Measurements from ENCODE around the gene BHLHE23.

Gene BHLHE23

GRCh38 chr20:63048516-63049190 lies 41.9 kb upstream of the BHLHE23 start:
- ChIA-PET CTCF (interaction anchor here (0.7 to 1.5 kb wide), 2 partner anchors 39 to 95 kb away, joined by 3 to 6 read pairs; no protein-coding TSS in a partner anchor), POLR2A (ENCODE audit: low non-redundant PET) (no interaction called here)
- H3K27ac ChIP-seq: no peak overlapping the region
- no peak for DNase-seq (ENCODE audit: low spot score)
- TF ChIP-seq, protein P1, sequence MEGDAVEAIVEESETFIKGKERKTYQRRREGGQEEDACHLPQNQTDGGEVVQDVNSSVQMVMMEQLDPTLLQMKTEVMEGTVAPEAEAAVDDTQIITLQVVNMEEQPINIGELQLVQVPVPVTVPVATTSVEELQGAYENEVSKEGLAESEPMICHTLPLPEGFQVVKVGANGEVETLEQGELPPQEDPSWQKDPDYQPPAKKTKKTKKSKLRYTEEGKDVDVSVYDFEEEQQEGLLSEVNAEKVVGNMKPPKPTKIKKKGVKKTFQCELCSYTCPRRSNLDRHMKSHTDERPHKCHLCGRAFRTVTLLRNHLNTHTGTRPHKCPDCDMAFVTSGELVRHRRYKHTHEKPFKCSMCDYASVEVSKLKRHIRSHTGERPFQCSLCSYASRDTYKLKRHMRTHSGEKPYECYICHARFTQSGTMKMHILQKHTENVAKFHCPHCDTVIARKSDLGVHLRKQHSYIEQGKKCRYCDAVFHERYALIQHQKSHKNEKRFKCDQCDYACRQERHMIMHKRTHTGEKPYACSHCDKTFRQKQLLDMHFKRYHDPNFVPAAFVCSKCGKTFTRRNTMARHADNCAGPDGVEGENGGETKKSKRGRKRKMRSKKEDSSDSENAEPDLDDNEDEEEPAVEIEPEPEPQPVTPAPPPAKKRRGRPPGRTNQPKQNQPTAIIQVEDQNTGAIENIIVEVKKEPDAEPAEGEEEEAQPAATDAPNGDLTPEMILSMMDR (conservative IDR thresholded peaks at IDR 0.05; ENCODE audit: low read depth): no peak

GRCh38 chr20:63047946-63048345 lies 41.2 kb upstream of the BHLHE23 start:
- POLR2A ChIA-PET (ENCODE audit: low non-redundant PET): no interaction called here
- H3K27ac ChIP-seq: no peak overlapping the region
- TF ChIP-seq, protein P1 (conservative IDR thresholded peaks at IDR 0.05; ENCODE audit: low read depth): no peak
- DNase-seq (ENCODE audit: low spot score): no peak
- CTCF ChIA-PET: interaction anchor here (0.7 to 1.5 kb wide), 3 partner anchors 8 to 94 kb away, joined by 3 to 6 read pairs (median 3); no protein-coding TSS in a partner anchor

- no peak for DNase-seq (ENCODE audit: low spot score)
- ChIA-PET POLR2A (ENCODE audit: low non-redundant PET) (no interaction called here), CTCF (interaction anchor here (0.6 to 1.8 kb wide), 4 partner anchors 8 to 793 kb away, joined by 3 to 7 read pairs (median 4); no protein-coding TSS in a partner anchor)
- TF ChIP-seq, protein P1 (conservative IDR thresholded peaks at IDR 0.05; ENCODE audit: low read depth): no peak
- no peak overlapping the region for H3K27ac ChIP-seq
These were observed 40.5 kb upstream of the BHLHE23 start for GRCh38 chr20:63047267-63047666.

DNA sequence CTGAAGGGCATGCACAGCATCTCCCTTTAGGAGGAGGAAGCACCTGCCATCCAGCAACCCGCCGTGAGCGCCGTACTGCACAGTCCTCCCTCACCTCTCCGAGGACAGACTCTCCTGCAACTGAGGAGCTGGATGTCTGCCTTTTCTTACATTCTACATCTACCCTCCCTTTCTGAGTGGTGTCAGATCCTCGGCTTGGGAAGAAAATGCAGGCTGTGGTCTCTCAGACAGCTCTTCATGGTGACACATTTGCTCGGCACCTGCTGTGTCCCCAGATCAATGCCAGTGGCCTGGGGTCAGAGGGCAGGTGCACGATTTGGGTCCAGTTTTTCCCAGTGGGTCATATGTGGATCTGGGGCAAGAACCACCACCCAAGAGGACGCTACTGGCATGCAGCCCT lies 40.1 kb upstream of the BHLHE23 start:
- TF ChIP-seq, protein P1 (conservative IDR thresholded peaks at IDR 0.05; ENCODE audit: low read depth): no peak
- ChIA-PET POLR2A (ENCODE audit: low non-redundant PET) (no interaction called here), CTCF (interaction anchor here (0.6 to 1.8 kb wide), 5 partner anchors 9 to 957 kb away, joined by 3 to 7 read pairs (median 4); no protein-coding TSS in a partner anchor)
- DNase-seq (ENCODE audit: low spot score): no peak
- H3K27ac ChIP-seq: no peak overlapping the region

GRCh38 chr20:63045991-63046390 lies 39.2 kb upstream of the BHLHE23 start:
- no peak overlapping the region for H3K27ac ChIP-seq
- CTCF ChIA-PET: interaction anchor here (0.6 to 1.8 kb wide), 2 partner anchors 10 to 11 kb away, joined by 4 to 7 read pairs; no protein-coding TSS in a partner anchor
- no peak for DNase-seq (ENCODE audit: low spot score)
- POLR2A ChIA-PET (ENCODE audit: low non-redundant PET): no interaction called here
- TF ChIP-seq, protein P1 (conservative IDR thresholded peaks at IDR 0.05; ENCODE audit: low read depth): no peak

- ChIA-PET CTCF (interaction anchor here (1.8 kb wide), 1 partner anchor 10 kb away, joined by 7 read pairs; no protein-coding TSS in a partner anchor), POLR2A (ENCODE audit: low non-redundant PET) (no interaction called here)
- no peak for DNase-seq (ENCODE audit: low spot score)
- no peak overlapping the region for H3K27ac ChIP-seq
- TF ChIP-seq, protein P1 (conservative IDR thresholded peaks at IDR 0.05; ENCODE audit: low read depth): no peak
These were observed 38.6 kb upstream of the BHLHE23 start for GRCh38 chr20:63045401-63045800.

All from RWPE1 (cell line).